Middle frontal gyrus (tissue), 1 donor: ENCODE data around the gene ZNF177.
"Not testable (repeated sequence)": the region's sequence is repeated elsewhere in the genome, so short reads cannot be mapped to it uniquely, and the experiment has no call there.

ENCODE experiments used
- DNase-seq: peaks from one replicate; pipeline ENCODE4 v3.0.0-alpha.2; 2015; ENCODE audit warnings: low spot score; ENCODE audit errors: extremely low spot score

ZNF177 gene

GRCh38 chr19:9362905-9363304 lies at the start of gene ZNF177:
Gene ZNF177 (plus strand): TSS chr19:9363013. CDS start chr19:9378312, 15,299 bp downstream.
- no peak for DNase-seq

- DNase-seq: no peak
Observed at GRCh38 chr19:9313756-9314155, 49.1 kb upstream of the ZNF177 start.

- DNase-seq: no peak
Observed at GRCh38 chr19:9321338-9321737, 41.5 kb upstream of the ZNF177 start.

GRCh38 chr19:9321756-9322155 lies 41.1 kb upstream of the ZNF177 start:
- DNase-seq: not testable (repeated sequence)

- not testable (repeated sequence) for DNase-seq
Observed at GRCh38 chr19:9322201-9322600, 40.6 kb upstream of the ZNF177 start.

- peak; percentile 50 for DNase-seq
Observed at GRCh38 chr19:9323557-9323918, 39.3 kb upstream of the ZNF177 start.

GRCh38 chr19:9323919-9324583 lies 38.8 kb upstream of the ZNF177 start, which contains the start of gene ZNF559:
Gene ZNF559 (plus strand): TSS chr19:9324179. CDS start chr19:9338550, 14,371 bp downstream.
- DNase-seq: peak; percentile 85

- no peak for DNase-seq
Observed at GRCh38 chr19:9324584-9324962, 38.2 kb upstream of the ZNF177 start.

GRCh38 chr19:9329999-9330398 lies 32.8 kb upstream of the ZNF177 start:
- no peak for DNase-seq

GRCh38 chr19:9342610-9343304 lies 20.1 kb upstream of the ZNF177 start:
- DNase-seq: no peak

GRCh38 chr19:9345005-9345404 lies 17.8 kb upstream of the ZNF177 start:
- no peak for DNase-seq

GRCh38 chr19:9348253-9348652 lies 14.6 kb upstream of the ZNF177 start:
- DNase-seq: no peak

GRCh38 chr19:9348671-9349070 lies 14.1 kb upstream of the ZNF177 start:
- no peak for DNase-seq

GRCh38 chr19:9352505-9352904 lies 10.3 kb upstream of the ZNF177 start:
- DNase-seq: no peak

GRCh38 chr19:9353011-9353410 lies 9.8 kb upstream of the ZNF177 start:
- no peak for DNase-seq

- no peak for DNase-seq
Observed at GRCh38 chr19:9354651-9355050, 8.2 kb upstream of the ZNF177 start.

- DNase-seq: no peak
Observed at GRCh38 chr19:9370738-9371619, 8.2 kb downstream of the ZNF177 start.

- DNase-seq: no peak
Observed at GRCh38 chr19:9381361-9381785, 18.6 kb downstream of the ZNF177 start.

GRCh38 chr19:9406798-9407352 lies 44.1 kb downstream of the ZNF177 start:
- no peak for DNase-seq

GRCh38 chr19:9407827-9408226 lies 45.0 kb downstream of the ZNF177 start:
- DNase-seq: no peak

GRCh38 chr19:9413240-9413954 lies 50.6 kb downstream of the ZNF177 start:
- no peak for DNase-seq
